IMR-90 (cell line): Measurements from ENCODE around the gene CPEB3. TPM values are rescaled to one million over a fixed set of nuclear protein-coding genes. Genes with fewer than 3 reads are reported as not detected.

ENCODE experiments used
- ATAC-seq: fragments of 200-7000 bp; cut with Tn5 transposase; 2 replicates; pipeline ENCODE4 v1.9.1; 2020; ENCODE audit warnings: low read depth, mild to moderate bottlenecking, moderate library complexity
- BruUV-seq: library from RNA; stranded (reverse); fragments of 400-500 nt; replicated peaks from 2 replicates; lab custom pipeline; 2021; lab: Mats Ljungman, UMichigan
- CTCF ChIA-PET: fragments of 300-600 bp; formaldehyde crosslinking; extraction: SDS; loops from one replicate; lab custom pipeline; 2021; ENCODE audit warnings: antibody characterized with exemption; lab: Yijun Ruan, JAX
- POLR2A ChIA-PET: fragments of 300-600 bp; sonication (Branson Sonifier 250); formaldehyde crosslinking; loops from one replicate; lab custom pipeline; 2022; ENCODE audit warnings: antibody characterized with exemption; ENCODE audit not compliant: unreplicated experiment; lab: Charles Lee
- DNase-seq: peaks from one replicate; pipeline ENCODE4 v3.0.0; 2013
- H2AFZ ChIP-seq: replicated peaks from 2 replicates; pipeline ENCODE3; 2013; ENCODE audit warnings: low read length, mild to moderate bottlenecking; ENCODE audit not compliant: poor library complexity
- H2AK5ac ChIP-seq: 2 replicates; pipeline ENCODE4 v1.6.1; 2013; ENCODE audit warnings: low read depth, low read length, inconsistent platforms
- H2AK9ac ChIP-seq: replicated peaks from 2 replicates; pipeline ENCODE3; 2013; ENCODE audit warnings: mild to moderate bottlenecking, low read depth, low read length, moderate library complexity; ENCODE audit not compliant: poor library complexity
- H2BK120ac ChIP-seq: 2 replicates; pipeline ENCODE4 v1.6.1; 2013; ENCODE audit warnings: low read depth, low read length, inconsistent platforms
- H2BK15ac ChIP-seq: 3 replicates; pipeline ENCODE4 v1.6.1; 2013; ENCODE audit warnings: low read depth, low read length, inconsistent platforms
- H2BK20ac ChIP-seq: 2 replicates; pipeline ENCODE4 v1.6.1; 2013; ENCODE audit warnings: low read depth, mild to moderate bottlenecking, inconsistent platforms, low read length, moderate library complexity
- H2BK5ac ChIP-seq: 2 replicates; pipeline ENCODE4 v1.6.1; 2013; ENCODE audit warnings: mild to moderate bottlenecking, low read depth, low read length, inconsistent platforms; ENCODE audit not compliant: poor library complexity, severe bottlenecking
- H3K14ac ChIP-seq: replicated peaks from 2 replicates; pipeline ENCODE4 v1.6.1; 2013; ENCODE audit warnings: low read depth, low read length, inconsistent platforms
- H3K18ac ChIP-seq: 2 replicates; pipeline ENCODE4 v1.6.1; 2013; ENCODE audit warnings: low read depth, low read length, control low read depth
- H3K23ac ChIP-seq: 2 replicates; pipeline ENCODE4 v1.6.1; 2013; ENCODE audit warnings: low read depth, low read length, inconsistent platforms
- H3K27ac ChIP-seq: 2 replicates; pipeline ENCODE4 v1.5.1; 2013; ENCODE audit warnings: mild to moderate bottlenecking, control low read depth, low read length; ENCODE audit not compliant: insufficient read depth
- H3K27me3 ChIP-seq: 2 replicates; pipeline ENCODE4 v1.6.1; 2013; ENCODE audit warnings: low read length; ENCODE audit not compliant: control insufficient read depth, insufficient read depth
- H3K36me3 ChIP-seq: 2 replicates; pipeline ENCODE4 v1.6.1; 2013; ENCODE audit warnings: low read length, mixed read lengths; ENCODE audit not compliant: control insufficient read depth, insufficient read depth
- H3K4ac ChIP-seq: 2 replicates; pipeline ENCODE4 v1.6.1; 2013; ENCODE audit warnings: low read depth, low read length, inconsistent platforms
- H3K4me1 ChIP-seq: 2 replicates; pipeline ENCODE4 v1.6.1; 2013; ENCODE audit warnings: low read length, mixed read lengths; ENCODE audit not compliant: control insufficient read depth, insufficient read depth
- H3K4me2 ChIP-seq: 2 replicates; pipeline ENCODE4 v1.6.1; 2013; ENCODE audit warnings: low read depth, mild to moderate bottlenecking, control low read depth, low read length, moderate library complexity
- H3K4me3 ChIP-seq: 2 replicates; pipeline ENCODE4 v1.5.1; 2013; ENCODE audit warnings: low read depth, mild to moderate bottlenecking, control low read depth, low read length, moderate library complexity; ENCODE audit not compliant: insufficient read depth
- H3K56ac ChIP-seq: 2 replicates; pipeline ENCODE4 v1.6.1; 2013; ENCODE audit warnings: low read length, inconsistent platforms; ENCODE audit not compliant: insufficient read depth; ENCODE audit errors: extremely low read depth
- H3K79me1 ChIP-seq, 2 experiments: 2 replicates each; pipeline ENCODE4 v1.6.1; 2013; ENCODE audit warnings: low read length in 2 of 2, inconsistent platforms in 1 of 2, low read depth in 1 of 2
- H3K9ac ChIP-seq: 2 replicates; pipeline ENCODE4 v1.6.1; 2013; ENCODE audit warnings: low read depth, low read length, control low read depth
- H3K9me1 ChIP-seq: 2 replicates; pipeline ENCODE4 v1.6.1; 2013; ENCODE audit warnings: low read length, inconsistent platforms; ENCODE audit not compliant: insufficient read depth
- H3K9me3 ChIP-seq: 2 replicates; pipeline ENCODE4 v1.6.1; 2013; ENCODE audit warnings: low read length; ENCODE audit not compliant: control insufficient read depth, insufficient read depth
- H4K20me1 ChIP-seq: 2 replicates; pipeline ENCODE4 v1.6.1; 2013; ENCODE audit warnings: low read length, inconsistent platforms; ENCODE audit not compliant: insufficient read depth
- H4K5ac ChIP-seq: 2 replicates; pipeline ENCODE4 v1.6.1; 2013; ENCODE audit warnings: mild to moderate bottlenecking, low read depth, low read length, control low read depth
- H4K8ac ChIP-seq, 2 experiments: 2 replicates each; pipeline ENCODE4 v1.6.1; 2013; ENCODE audit warnings: low read depth in 2 of 2, low read length in 2 of 2, control low read depth in 1 of 2, inconsistent platforms in 1 of 2
- H4K91ac ChIP-seq: 2 replicates; pipeline ENCODE4 v1.6.1; 2013; ENCODE audit warnings: low read depth, low read length, inconsistent platforms; ENCODE audit not compliant: insufficient read depth
- MAFK ChIP-seq: IDR thresholded peaks from 2 replicates; pipeline ENCODE4 v1.6.1; 2012; ENCODE audit warnings: low read depth, low read length, improper control_type of control experiment
- SMC3 ChIP-seq: fragments of 150-350 bp; IDR thresholded peaks from 2 replicates; pipeline ENCODE4 v1.6.1; 2016; ENCODE audit warnings: low read depth, mild to moderate bottlenecking, antibody characterized with exemption, low read length, moderate library complexity
- WGBS, 2 experiments: methylation state at CpG; one replicate each; pipeline versions ENCODE4 v1.1.5 to v1.1.7; 2013; ENCODE audit warnings: missing lambda C conversion rate in 2 of 2; ENCODE audit not compliant: insufficient read length in 1 of 2; ENCODE audit errors: extremely low coverage in 2 of 2; 5-methylcytosine and 5-hydroxymethylcytosine counted together
- dilution Hi-C: fragments of 300-500 bp; cut with HindIII; formaldehyde crosslinking; loops from one replicate; pipeline ENCODE4 v1.14.3; 2018; ENCODE audit warnings: low sequenced_read_pairs; ENCODE audit not compliant: unreplicated experiment
- in situ Hi-C: fragments of 300-500 bp; cut with MboI; formaldehyde crosslinking; loops from 3 replicates; pipeline ENCODE4 v1.14.3; 2019; ENCODE audit warnings: low sequenced_read_pairs, inconsistent platforms, mixed read lengths
- intact Hi-C: fragments of 100-400 bp; cut with micrococcal nuclease; formaldehyde crosslinking; loops from 2 replicates; pipeline ENCODE4 v1.10.0; 2022
- polyA plus RNA-seq, 3 experiments: library from polyadenylated mRNA; depleted of rRNA; stranded (reverse); fragments of >200 nt; gene quantifications; 2 replicates each; pipeline ENCODE4 v1.2.3, GENCODE V29; 2012; ENCODE audit warnings: low replicate concordance in 1 of 3
- total RNA-seq: library from RNA; depleted of rRNA; stranded (reverse); fragments of >200 nt; gene quantifications from 2 replicates; pipeline ENCODE4 v1.2.3, GENCODE V29; 2012

Gene CPEB3
- total and polyA plus RNA-seq, 2 of the 4 experiments (the other 2 are of a cell fraction) = 0.18 to 0.36 TPM

DNA sequence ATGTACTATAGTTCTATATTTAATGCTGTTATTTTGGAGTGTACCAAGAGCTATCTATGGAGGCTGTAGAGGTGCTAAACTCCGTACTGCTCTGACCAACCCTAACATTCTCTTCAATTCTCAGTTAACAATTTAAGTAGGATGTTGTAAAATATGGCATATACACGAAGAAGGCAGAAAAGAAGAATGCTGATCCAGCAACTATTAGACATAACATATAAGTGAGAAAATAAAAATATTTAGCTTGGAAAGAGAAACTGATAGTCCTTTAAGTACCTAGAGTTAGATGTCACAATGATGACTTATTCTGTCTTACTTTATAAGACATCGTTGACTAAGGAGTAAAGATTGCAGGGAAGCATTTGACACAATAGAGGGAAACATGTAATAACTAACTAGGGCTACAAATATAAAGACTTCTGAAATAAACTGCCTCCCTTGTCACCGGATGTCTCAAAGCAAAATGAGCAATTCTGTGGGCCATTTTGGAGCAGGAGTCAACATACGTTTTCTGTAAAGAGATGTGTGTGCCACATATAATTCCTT lies 159.5 kb downstream of the CPEB3 start:
- no peaks in the 10 kb centered on the region for H4K20me1 ChIP-seq
- no peak for ATAC-seq
- no peak overlapping the region for H3K27ac ChIP-seq
- H2BK120ac ChIP-seq = no peak overlapping the region
- H3K4me2 ChIP-seq = no peak overlapping the region
- H2BK20ac ChIP-seq = no peak overlapping the region
- no peaks in the 10 kb centered on the region for H3K79me1 ChIP-seq
- H3K23ac ChIP-seq = no peak overlapping the region
- CTCF ChIA-PET = no interaction called here
- BruUV-seq = no TSS peak
- H3K56ac ChIP-seq = no peak overlapping the region
- no peaks in the 10 kb centered on the region for H3K9me1 ChIP-seq
- no peaks in the 10 kb centered on the region for H3K4me1 ChIP-seq
- TF ChIP-seq MAFK (peak; percentile 74), SMC3 (no peak)
- H4K8ac ChIP-seq = no peak overlapping the region
- H3K9ac ChIP-seq = no peak overlapping the region
- no peak overlapping the region for H2BK5ac ChIP-seq
- H3K9me3 ChIP-seq = no peaks in the 10 kb centered on the region
- no peak overlapping the region for H4K91ac ChIP-seq
- no peak for DNase-seq
- H3K36me3 ChIP-seq = no peaks in the 10 kb centered on the region
- H2AFZ ChIP-seq = no peak overlapping the region
- H3K4me3 ChIP-seq = no peak overlapping the region
- dilution Hi-C loops (no loop called here), in situ Hi-C loops (no loop called here), intact Hi-C loops (no loop called here)
- no CpG with 5 or more reads among the region's 5 CpGs for WGBS, 2 experiments
- no peak overlapping the region for H3K4ac ChIP-seq
- H3K27me3 ChIP-seq = no peaks in the 10 kb centered on the region
- no peak overlapping the region for H3K14ac ChIP-seq
- H4K5ac ChIP-seq = no peak overlapping the region
- POLR2A ChIA-PET = no interaction called here
- no peak overlapping the region for H2AK9ac ChIP-seq
- H2AK5ac ChIP-seq = no peak overlapping the region
- H2BK15ac ChIP-seq = no peak overlapping the region
- H3K18ac ChIP-seq = no peak overlapping the region
